Kidney (tissue), 14 donors: ENCODE measurements around the gene TXLNA. TPM values are rescaled to one million over a fixed set of nuclear protein-coding genes. Genes with fewer than 3 reads are reported as not detected.

Experiments used
- DNase-seq, 5 donors: peaks; one replicate each; pipeline ENCODE4 v3.0.0-alpha.2; 2013 to 2020
- FAIRE-seq: peaks from 2 replicates; lab custom pipeline; 2012; peaks lifted over from hg19 to GRCh38; lab: Jason Lieb, UNC
- H3K27ac ChIP-seq, 2 donors: one replicate each; pipeline ENCODE4 v1.7.0; 2013; ENCODE audit warnings: low read depth in 2 of 2, low read length in 2 of 2, inconsistent platforms in 1 of 2
- H3K27me3 ChIP-seq: one replicate; pipeline ENCODE4 v1.7.1; 2013; ENCODE audit warnings: low read length, inconsistent platforms; ENCODE audit not compliant: control insufficient read depth, insufficient read depth
- H3K36me3 ChIP-seq, 3 donors: one replicate each; pipeline versions ENCODE4 v1.7.0 to v1.7.1; 2013; ENCODE audit warnings: low read length in 3 of 3, control low read depth in 1 of 3, inconsistent platforms in 1 of 3; ENCODE audit not compliant: insufficient read depth in 3 of 3, control insufficient read depth in 2 of 3
- H3K4me1 ChIP-seq, 3 donors: one replicate each; pipeline versions ENCODE4 v1.7.0 to v1.7.1; 2013; ENCODE audit warnings: low read length in 3 of 3, inconsistent platforms in 1 of 3, low read depth in 1 of 3; ENCODE audit not compliant: control insufficient read depth in 2 of 3, insufficient read depth in 2 of 3
- H3K4me3 ChIP-seq, 3 donors: one replicate each; pipeline versions ENCODE4 v1.7.0 to v1.8.1; 2013; ENCODE audit warnings: low read length in 3 of 3, control low read depth in 1 of 3, inconsistent platforms in 1 of 3
- H3K9ac ChIP-seq, 3 donors: one replicate each; pipeline versions ENCODE4 v1.7.0 to v1.7.1; 2013; ENCODE audit warnings: low read length in 3 of 3, control low read depth in 1 of 3, inconsistent platforms in 1 of 3
- H3K9me3 ChIP-seq, 3 donors: one replicate each; pipeline versions ENCODE4 v1.7.0 to v1.7.1; 2013; ENCODE audit warnings: low read length in 3 of 3, control low read depth in 1 of 3, inconsistent platforms in 1 of 3; ENCODE audit not compliant: control insufficient read depth in 2 of 3, insufficient read depth in 1 of 3
- CTCF ChIP-seq: IDR thresholded peaks from 3 replicates; pipeline ENCODE4 v1.5.1; 2012; ENCODE audit warnings: mild to moderate bottlenecking, moderate library complexity, borderline replicate concordance; ENCODE audit not compliant: insufficient read depth; ENCODE audit errors: extremely low read depth
- intact Hi-C: fragments of 100-400 bp; cut with DNase I; formaldehyde crosslinking; loops from one replicate; pipeline ENCODE4 v1.11.1; 2022
- polyA plus RNA-seq: library from polyadenylated mRNA; stranded (reverse); fragments of 350-450 nt; fragmentation: Illumina TruSeq; extraction: RNeasy Lipid Tissue Mini Kit (QIAGEN cat#74804); gene quantifications from one replicate; pipeline ENCODE4 v1.2.3, GENCODE V29; 2014; ENCODE audit warnings: low read depth, low replicate concordance; ENCODE audit not compliant: insufficient read depth
- total RNA-seq: library from RNA; stranded (reverse); fragmentation: NEBNext Ultra II Directional; extraction: Animal tissue kit (Norgen Biotek cat#: 25700); gene quantifications from one replicate; pipeline ENCODE4 v1.2.1, GENCODE V29; 2021
- donor health status: control.
- donor health status: control.
- donor health status: control.
- donor health status: control.
- donor health status: control.
- donor health status: DM: yes; HTN: yes; CAD: no.
- donor health status: Normal renal cell carcinoma (clear cell type).

Gene TXLNA
- total and polyA plus RNA-seq, 2 donors from 2014 or later: 19.9 to 58.6 TPM

GRCh38 chr1:32242341-32242851 lies 62.9 kb downstream of the TXLNA start:
- intact Hi-C loops: no loop called here
- peak in 2 of 5 donors; percentile 22 to 58 for DNase-seq
- no peak for TF ChIP-seq CTCF
- no peaks in the 10 kb centered on the region for H3K27me3 ChIP-seq
- H3K9me3 ChIP-seq: no peaks in the 10 kb centered on the region
- FAIRE-seq: no peak
- H3K9ac ChIP-seq: peak overlapping the region in 2 of 3 donors; percentile 16 to 22
- H3K36me3 ChIP-seq: no peaks in the 10 kb centered on the region
- H3K4me1 ChIP-seq: peaks cover 0 to 11% (median 0%) of the 10 kb centered on the region in 3 donors
- H3K4me3 ChIP-seq: no peak overlapping the region
- peak overlapping the region in 1 of 2 donors; percentile 23 for H3K27ac ChIP-seq

DNA sequence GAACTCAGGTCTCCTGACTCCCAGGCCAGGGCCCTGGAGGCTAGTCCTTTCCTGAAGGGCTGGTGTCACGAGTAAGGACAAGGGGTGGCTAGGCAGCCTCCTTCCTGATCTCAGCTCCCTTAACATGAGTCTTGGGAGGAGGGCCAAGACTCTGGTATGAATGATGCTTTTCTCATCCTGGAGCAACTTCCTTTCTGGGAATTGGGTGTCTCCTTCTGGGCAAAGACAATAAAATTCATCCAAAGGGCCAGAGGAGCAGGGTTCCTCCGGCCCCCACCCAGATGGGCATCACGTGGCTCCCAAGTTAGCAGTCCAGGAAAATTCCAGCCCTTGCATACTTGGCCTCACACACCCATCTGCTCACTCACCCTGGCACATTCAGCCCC lies 67.4 kb downstream of the TXLNA start, which contains the start of gene FAM167B:
TSS of gene FAM167B (plus strand) at position 335 of the 386 bp plus-strand sequence. CDS start 200 bp downstream, outside the sequence.
- H3K9ac ChIP-seq: peak within 1 kb of the TSS in 1 of 3 donors; percentile 69
- no peaks in the 10 kb centered on the region for H3K36me3 ChIP-seq
- DNase-seq (peak in 2 of 5 donors; percentile 68 to 79), FAIRE-seq (no peak)
- no peaks in the 10 kb centered on the region for H3K27me3 ChIP-seq
- H3K4me3 ChIP-seq: peak within 1 kb of the TSS in 2 of 3 donors; percentile 12 to 44
- H3K9me3 ChIP-seq: no peaks in the 10 kb centered on the region
- peaks cover 0 to 22% (median 9%) of the 10 kb centered on the region in 3 donors for H3K4me1 ChIP-seq
- TF ChIP-seq CTCF: no peak
- intact Hi-C loops: no loop called here
- H3K27ac ChIP-seq: peak within 1 kb of the TSS; percentile 86 to 89

DNA sequence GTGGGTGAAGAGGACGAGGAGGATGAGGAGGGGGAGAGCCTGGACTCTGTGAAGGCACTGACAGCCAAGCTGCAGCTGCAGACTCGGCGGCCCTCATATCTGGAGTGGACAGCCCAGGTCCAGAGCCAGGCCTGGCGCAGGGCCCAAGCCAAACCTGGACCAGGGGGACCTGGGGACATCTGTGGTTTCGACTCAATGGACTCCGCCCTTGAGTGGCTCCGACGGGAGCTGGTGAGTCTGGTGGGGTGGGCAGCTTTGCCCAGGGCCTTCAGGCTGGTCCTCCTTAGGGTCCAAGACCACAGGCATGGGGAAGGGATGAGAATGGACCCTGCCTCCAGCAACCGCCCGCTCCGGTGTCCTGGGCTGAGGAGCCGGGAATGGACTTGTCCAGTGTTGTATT lies 68.0 kb downstream of the TXLNA start:
- Histone ChIP-seq H3K4me1 (peaks cover 0 to 23% (median 9%) of the 10 kb centered on the region in 3 donors), H3K36me3 (no peaks in the 10 kb centered on the region), H3K4me3 (peak overlapping the region in 2 of 3 donors; percentile 12 to 44), H3K9ac (peak overlapping the region in 1 of 3 donors; percentile 69), H3K9me3 (no peaks in the 10 kb centered on the region), H3K27ac (peak overlapping the region; percentile 86 to 89), H3K27me3 (no peaks in the 10 kb centered on the region)
- intact Hi-C loops: no loop called here
- FAIRE-seq (no peak), DNase-seq (peak in 1 of 5 donors; percentile 83)
- TF ChIP-seq CTCF: no peak

Other genes with a start within 250 kb of the TXLNA start
- gene PTP4A2, start 241.3 kb upstream of the TXLNA start, total RNA-seq: 236 TPM
- 130 TPM for gene PTP4A2, start 241.3 kb upstream of the TXLNA start, polyA plus RNA-seq
- gene KHDRBS1, start 165.8 kb upstream of the TXLNA start, total RNA-seq: 121 TPM
- gene KHDRBS1, start 165.8 kb upstream of the TXLNA start, polyA plus RNA-seq: 66.9 TPM
- gene TMEM39B, start 106.7 kb upstream of the TXLNA start, total RNA-seq: 15.4 TPM
- gene TMEM39B, start 106.7 kb upstream of the TXLNA start, polyA plus RNA-seq: 9.3 TPM
- gene KPNA6, start 71.6 kb upstream of the TXLNA start, total RNA-seq: 66.9 TPM
- gene KPNA6, start 71.6 kb upstream of the TXLNA start, polyA plus RNA-seq: 10.6 TPM
- gene CCDC28B, start 20.9 kb downstream of the TXLNA start, total RNA-seq: 4.0 TPM
- 25.4 TPM for gene CCDC28B, start 20.9 kb downstream of the TXLNA start, polyA plus RNA-seq
- 3.5 TPM for gene IQCC, start 26.0 kb downstream of the TXLNA start, total RNA-seq
- 3.4 TPM for gene IQCC, start 26.0 kb downstream of the TXLNA start, polyA plus RNA-seq
- gene DCDC2B, start 29.4 kb downstream of the TXLNA start, total RNA-seq: not detected
- not detected for gene DCDC2B, start 29.4 kb downstream of the TXLNA start, polyA plus RNA-seq
- gene TMEM234, start 42.7 kb downstream of the TXLNA start, total RNA-seq: 39.4 TPM
- gene TMEM234, start 42.7 kb downstream of the TXLNA start, polyA plus RNA-seq: 20.5 TPM
- gene EIF3I, start 42.7 kb downstream of the TXLNA start, total RNA-seq: 132 TPM
- gene EIF3I, start 42.7 kb downstream of the TXLNA start, polyA plus RNA-seq: 178 TPM
- gene FAM167B, start 67.5 kb downstream of the TXLNA start, total RNA-seq: 19.6 TPM
- gene FAM167B, start 67.5 kb downstream of the TXLNA start, polyA plus RNA-seq: 84.8 TPM
- gene LCK, start 71.6 kb downstream of the TXLNA start, total RNA-seq: 10.3 TPM
- gene LCK, start 71.6 kb downstream of the TXLNA start, polyA plus RNA-seq: 0.99 TPM
- 89.7 TPM for gene HDAC1, start 112.4 kb downstream of the TXLNA start, total RNA-seq
- gene HDAC1, start 112.4 kb downstream of the TXLNA start, polyA plus RNA-seq: 68.8 TPM
- gene MARCKSL1, start 156.6 kb downstream of the TXLNA start, total RNA-seq: 58.6 TPM
- gene MARCKSL1, start 156.6 kb downstream of the TXLNA start, polyA plus RNA-seq: 29.8 TPM
- 9.7 TPM for gene FAM229A, start 182.8 kb downstream of the TXLNA start, total RNA-seq
- 6.4 TPM for gene FAM229A, start 182.8 kb downstream of the TXLNA start, polyA plus RNA-seq
- gene TSSK3, start 182.9 kb downstream of the TXLNA start, total RNA-seq: 4.3 TPM
- not detected for gene TSSK3, start 182.9 kb downstream of the TXLNA start, polyA plus RNA-seq
- 61.7 TPM for gene BSDC1, start 214.8 kb downstream of the TXLNA start, total RNA-seq
- gene BSDC1, start 214.8 kb downstream of the TXLNA start, polyA plus RNA-seq: 40.2 TPM